ENCODE measurements around the gene CFAP221. TPM values are rescaled to one million over a fixed set of nuclear protein-coding genes. Genes with fewer than 3 reads are reported as not detected.

Gene CFAP221
- total and polyA plus RNA-seq, 10 of the 15 experiments (the other 5 are each of a cell fraction or from before 2014, with no cell fraction given) = not detected

- no peak for TF ChIP-seq RELB (IDR thresholded peaks at IDR 0.05; ENCODE audit: low read depth)
- no peak for TF ChIP-seq MEF2A (IDR thresholded peaks at IDR 0.05; ENCODE audit: insufficient read depth, low read depth, low read length)
- no peak for TF ChIP-seq CBX5 (IDR thresholded peaks at IDR 0.05; ENCODE audit: low read depth)
- no peak for TF ChIP-seq HDGF (IDR thresholded peaks at IDR 0.05)
Measured at GRCh38 chr2:119684518-119684917, 140.3 kb downstream of the CFAP221 start (continued).

GRCh38 chr2:119688616-119689015 is 144.4 kb downstream of the CFAP221 start:
- no TSS peak for BruUV-seq (replicated peaks)
- WGBS (ENCODE audit: insufficient coverage, insufficient replicate concordance, low lambda C conversion rate, missing lambda C conversion rate) = 83% methylated on average over 12 of the region's 12 CpGs
- DNase-seq (ENCODE audit: low read depth, low spot score) (no peak), ATAC-seq (no peak), FAIRE-seq (no peak)
- ChIA-PET POLR2A (no interaction called here), RAD21 (ENCODE audit: unreplicated experiment) (no interaction called here), CTCF (no interaction called here), SMC1A (ENCODE audit: uncharacterized antibody, unreplicated experiment) (no interaction called here)
- no peak overlapping the region for H3K27ac ChIP-seq (ENCODE audit: control insufficient read depth, insufficient read depth)
- in situ Hi-C loops (cut with MboI) = no loop called here
- no peaks in the 10 kb centered on the region for H3K79me2 ChIP-seq (ENCODE audit: control insufficient read depth, insufficient read depth, low read length)
- H3K9ac ChIP-seq (ENCODE audit: control insufficient read depth, insufficient read depth, low read length) = no peak overlapping the region
- TF ChIP-seq POLR2AphosphoS2 (IDR thresholded peaks at IDR 0.05; ENCODE audit: low read depth, low read length) = no peak
- no peak for TF ChIP-seq ELK1 (IDR thresholded peaks at IDR 0.05; ENCODE audit: low read depth, low read length)
- no peaks in the 10 kb centered on the region for H3K9me3 ChIP-seq (replicated peaks; ENCODE audit: control insufficient read depth, insufficient read depth, low read length)
- no peak overlapping the region for H3K4me2 ChIP-seq (ENCODE audit: control insufficient read depth, insufficient read depth)
- H4K20me1 ChIP-seq (ENCODE audit: control insufficient read depth, insufficient read depth) = no peaks in the 10 kb centered on the region
- H3K4me1 ChIP-seq (ENCODE audit: control insufficient read depth, insufficient read depth, low read length) = no peaks in the 10 kb centered on the region
- H2AFZ ChIP-seq (ENCODE audit: control insufficient read depth, low read depth, low read length) = no peak overlapping the region
- H3K27me3 ChIP-seq (replicated peaks in 1 of 2; ENCODE audit: control insufficient read depth in 2 of 2, insufficient read depth in 2 of 2, low read length in 1 of 2) = no peaks in the 10 kb centered on the region
- no peaks in the 10 kb centered on the region for H3K36me3 ChIP-seq (ENCODE audit: control insufficient read depth in 2 of 2, insufficient read depth in 2 of 2, low read length in 1 of 2)
- intact Hi-C loops (cut with micrococcal nuclease; ENCODE audit: unreplicated experiment) = no loop called here
- H3K4me3 ChIP-seq = no peak overlapping the region
